GM19463 (cell line): Measurements from ENCODE around the gene GAREM2.

Experiments used
- ATAC-seq: cut with Tn5 transposase; IDR thresholded peaks from one replicate; pipeline ENCODE4 v1.9.1; 2021; ENCODE audit warnings: mild to moderate bottlenecking, moderate library complexity; ENCODE audit not compliant: unreplicated experiment

GAREM2 gene

GRCh38 chr2:26169226-26169625 lies 3.7 kb upstream of the GAREM2 start:
- no peak for ATAC-seq

GRCh38 chr2:26169681-26170414 lies 3.0 kb upstream of the GAREM2 start:
- ATAC-seq, result no peak

- no peak for ATAC-seq
These were observed 2.1 kb upstream of the GAREM2 start for GRCh38 chr2:26170795-26171194.

- no peak for ATAC-seq
These were observed 558 bp upstream of the GAREM2 start for GRCh38 chr2:26172189-26172870.

GRCh38 chr2:26173776-26174482 lies 1.0 kb downstream of the GAREM2 start:
- no peak for ATAC-seq

GRCh38 chr2:26174691-26175465 lies 2.0 kb downstream of the GAREM2 start:
- no peak for ATAC-seq

- ATAC-seq, result no peak
These were observed 2.8 kb downstream of the GAREM2 start for GRCh38 chr2:26175466-26176278.

- ATAC-seq, result no peak
These were observed 3.4 kb downstream of the GAREM2 start for GRCh38 chr2:26176279-26176615.

GRCh38 chr2:26177122-26177521 lies 4.2 kb downstream of the GAREM2 start:
- ATAC-seq, result no peak

- ATAC-seq, result no peak
These were observed 5.4 kb downstream of the GAREM2 start for GRCh38 chr2:26178246-26178645.

GRCh38 chr2:26178746-26179436 lies 6.0 kb downstream of the GAREM2 start:
- no peak for ATAC-seq

GRCh38 chr2:26179446-26179913 lies 6.6 kb downstream of the GAREM2 start:
- ATAC-seq, result no peak

- no peak for ATAC-seq
These were observed 9.6 kb downstream of the GAREM2 start for GRCh38 chr2:26182441-26182840.

GRCh38 chr2:26182887-26183630 lies 10.2 kb downstream of the GAREM2 start:
- no peak for ATAC-seq

GRCh38 chr2:26184121-26184520 lies 11.2 kb downstream of the GAREM2 start:
- ATAC-seq, result no peak

GRCh38 chr2:26184555-26185303 lies 11.8 kb downstream of the GAREM2 start:
- ATAC-seq, result peak; percentile 86

GRCh38 chr2:26185304-26185928 lies 12.5 kb downstream of the GAREM2 start:
- ATAC-seq, result no peak
